Panc1 (cell line): Measurements from ENCODE around the gene RPGRIP1.

Experiments used
- CTCF ChIP-seq: fragments of 450-650 bp; IDR thresholded peaks from 2 replicates; pipeline ENCODE4 v1.5.1; 2017; ENCODE audit warnings: mild to moderate bottlenecking
- REST ChIP-seq, 2 experiments: IDR thresholded peaks; 2 replicates each; pipeline ENCODE4 v1.6.1; 2011 to 2012; ENCODE audit warnings: low read depth in 2 of 2, control low read depth in 1 of 2, low read length in 1 of 2, mild to moderate bottlenecking in 1 of 2, moderate library complexity in 1 of 2; ENCODE audit not compliant: insufficient read depth in 1 of 2
- SIN3A ChIP-seq: IDR thresholded peaks from 2 replicates; pipeline ENCODE4 v1.6.1; 2012; ENCODE audit warnings: low read depth, mild to moderate bottlenecking, low read length, moderate library complexity, borderline replicate concordance; ENCODE audit not compliant: insufficient read depth

GRCh38 chr14:21262410-21262809, 17.5 kb upstream of the RPGRIP1 start:
- TF ChIP-seq CTCF: no peak
- no peak for TF ChIP-seq SIN3A
- no peak for TF ChIP-seq REST (IDR thresholded peaks at IDR 0.05; ENCODE audit: insufficient read depth in 1 of 2, low read depth in 2 of 2, low read length in 1 of 2)
